ENCODE measurements around the gene DNAH2.

The DNAH2 gene

DNA sequence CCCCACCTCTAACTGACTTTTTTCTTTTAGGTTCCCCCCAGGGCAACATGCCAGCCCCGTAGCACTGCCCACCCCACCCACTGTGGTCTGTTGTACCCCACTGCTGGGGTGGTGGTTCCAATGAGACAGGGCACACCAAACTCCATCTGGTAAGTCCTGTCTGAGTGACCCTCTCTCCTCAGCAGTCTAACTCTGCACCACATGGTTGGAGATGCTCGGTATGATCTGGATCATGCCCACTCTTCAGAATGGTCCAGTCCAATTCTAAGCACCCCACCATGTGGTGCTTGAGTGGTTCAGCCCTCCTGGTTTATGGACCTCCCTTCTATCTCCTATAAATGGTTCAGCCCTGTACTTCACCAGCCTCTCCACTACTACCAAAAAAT lies 122.3 kb downstream of the DNAH2 start:
- DNase-seq (ENCODE audit: low read depth): no peak

DNA sequence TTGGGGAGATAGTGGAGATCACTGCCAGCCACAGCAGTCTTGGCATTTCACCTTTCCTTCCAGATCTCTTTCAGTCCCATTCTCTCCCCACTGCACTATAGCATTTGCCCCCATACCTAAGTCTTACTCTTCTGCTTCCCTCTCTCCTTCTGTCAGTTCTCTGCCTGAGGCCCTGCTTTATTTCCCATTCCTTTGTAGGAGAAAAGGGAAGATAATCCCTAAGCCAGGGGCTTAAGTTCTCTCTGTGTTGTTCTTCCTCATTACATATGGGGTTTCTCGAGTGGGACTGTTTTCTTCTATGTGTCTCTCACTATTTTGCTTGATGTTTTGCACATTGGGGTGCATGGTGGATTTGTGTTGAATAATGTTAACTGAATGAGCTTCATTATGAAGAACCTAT lies 122.9 kb downstream of the DNAH2 start:
- DNase-seq (ENCODE audit: low read depth): no peak

DNA sequence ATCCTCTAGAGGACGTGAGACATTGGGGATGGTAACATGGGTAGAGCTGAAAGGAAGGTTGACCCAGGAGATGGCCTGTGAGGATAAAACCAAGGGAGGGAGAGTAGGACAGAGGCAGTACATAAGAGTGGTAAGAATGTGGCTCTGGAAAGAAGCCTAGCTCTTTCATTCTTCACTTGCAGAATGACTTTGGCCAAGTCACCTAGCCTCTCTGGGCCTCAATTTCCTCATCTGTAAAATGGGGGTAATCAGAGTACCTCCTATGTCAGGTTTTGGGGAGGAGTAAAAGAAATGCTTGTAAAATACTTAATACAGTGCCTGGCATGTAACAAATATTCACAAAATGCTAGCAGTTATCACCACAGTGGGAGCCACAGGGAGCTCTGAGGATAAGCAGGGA lies 123.3 kb downstream of the DNAH2 start:
- DNase-seq (ENCODE audit: low read depth): no peak

DNA sequence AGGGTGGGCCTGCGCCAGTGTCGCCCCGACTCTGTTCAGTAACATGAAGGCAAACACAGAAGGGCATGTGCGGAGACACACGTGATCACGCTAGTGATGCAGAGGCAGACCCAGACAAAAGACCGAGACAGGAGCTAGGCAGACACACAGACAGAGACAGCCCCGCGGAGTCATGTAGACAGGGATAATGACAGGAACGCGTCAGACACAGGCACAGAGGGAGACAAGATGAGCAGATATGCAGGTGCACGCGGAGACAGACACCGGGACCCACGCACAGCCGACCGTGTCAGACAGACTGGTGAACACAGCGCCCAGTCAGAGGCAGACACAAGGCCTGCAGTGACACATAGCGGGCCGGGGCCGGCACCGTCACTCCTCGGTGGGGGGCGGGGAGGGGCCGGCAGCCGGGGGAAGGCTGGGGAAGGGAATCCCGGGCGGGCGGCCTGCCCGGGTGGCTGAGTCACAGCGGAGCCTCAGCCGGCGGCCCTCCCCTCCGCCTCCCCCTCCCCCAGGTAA lies 123.9 kb downstream of the DNAH2 start:
- peak; percentile 93 for DNase-seq (ENCODE audit: low read depth)

DNA sequence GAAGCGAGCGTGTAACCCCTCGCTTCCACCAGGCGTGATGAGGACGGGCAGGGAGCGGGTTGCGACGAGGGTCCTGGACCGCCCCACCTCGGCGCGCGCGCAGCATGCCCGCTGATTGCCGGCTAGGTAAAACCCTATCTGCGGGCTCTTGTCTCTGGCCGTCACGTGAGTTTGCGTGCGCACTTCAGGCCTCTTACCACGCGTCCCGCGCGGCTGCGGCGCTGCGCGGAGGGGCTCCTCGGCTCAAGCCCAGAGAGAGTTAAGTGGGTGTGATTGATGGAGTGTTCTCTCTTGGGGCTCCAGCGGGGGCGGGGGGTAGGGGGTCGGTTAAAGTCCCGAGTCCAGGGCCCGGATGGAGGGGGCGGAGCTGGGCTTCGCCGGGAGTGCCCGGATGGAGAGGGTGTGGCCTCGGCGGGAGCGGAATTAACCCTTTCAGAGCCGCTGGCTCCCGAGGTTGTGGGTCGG lies 124.4 kb downstream of the DNAH2 start:
- DNase-seq (ENCODE audit: low read depth): peak; percentile 81

DNA sequence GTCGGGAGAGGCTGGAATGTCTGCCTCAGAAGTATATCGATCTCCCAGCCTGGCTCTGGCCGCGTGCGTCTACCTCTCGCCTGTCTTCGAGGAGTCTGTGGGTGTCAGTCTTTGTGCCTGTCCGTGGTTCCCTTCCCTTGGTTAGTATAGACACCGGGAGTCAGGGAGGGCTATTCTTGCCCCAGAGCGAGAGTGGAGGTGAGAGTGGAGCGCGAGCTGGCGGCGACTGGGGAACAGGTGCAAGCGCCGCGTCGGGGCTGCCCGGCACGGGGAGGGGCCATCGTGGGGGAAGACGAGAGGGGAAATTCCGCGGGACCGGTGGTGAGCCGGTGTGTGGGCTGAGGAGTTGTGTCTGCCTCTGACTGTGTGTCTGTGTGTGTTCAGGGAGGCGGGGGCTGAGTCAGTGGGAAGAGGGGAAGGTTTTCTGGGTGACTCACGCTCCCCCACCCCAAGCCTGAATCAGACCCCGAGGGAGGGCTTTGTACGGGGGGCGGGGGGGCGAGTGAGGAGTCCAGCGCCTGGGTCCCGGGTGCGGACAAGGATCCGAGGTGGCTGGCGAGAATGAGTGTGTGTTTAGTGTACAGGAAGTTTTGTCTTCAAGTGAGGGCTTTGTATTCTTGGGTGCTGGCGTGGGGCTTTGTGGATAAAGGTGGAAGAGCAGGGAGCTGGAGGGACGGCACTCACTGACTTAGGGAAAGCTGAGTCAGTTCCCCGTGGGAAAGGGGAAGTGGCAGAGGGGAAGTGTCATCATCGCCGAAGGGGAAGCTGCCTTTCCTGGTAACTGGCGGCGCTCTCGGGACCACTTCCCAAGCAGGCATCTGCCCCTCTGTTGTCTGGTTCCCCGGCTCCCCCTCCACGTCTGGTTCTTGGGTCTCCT lies 125.1 kb downstream of the DNAH2 start:
- DNase-seq (ENCODE audit: low read depth): peak; percentile 99

DNA sequence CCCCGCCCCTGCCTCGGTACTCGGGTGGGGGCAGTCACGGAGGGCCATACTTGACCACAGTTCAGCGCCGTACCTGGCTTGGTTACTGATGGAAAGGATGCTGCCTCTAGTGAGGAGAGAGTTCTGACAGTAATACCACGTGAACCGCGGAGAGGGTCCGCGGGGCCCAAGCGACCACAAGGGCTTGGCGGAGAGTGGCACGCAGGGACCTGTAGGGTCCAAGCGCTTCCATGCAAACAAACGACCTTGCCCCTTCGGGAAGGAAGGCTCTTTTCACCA lies 125.7 kb downstream of the DNAH2 start:
- DNase-seq (ENCODE audit: low read depth): no peak

DNA sequence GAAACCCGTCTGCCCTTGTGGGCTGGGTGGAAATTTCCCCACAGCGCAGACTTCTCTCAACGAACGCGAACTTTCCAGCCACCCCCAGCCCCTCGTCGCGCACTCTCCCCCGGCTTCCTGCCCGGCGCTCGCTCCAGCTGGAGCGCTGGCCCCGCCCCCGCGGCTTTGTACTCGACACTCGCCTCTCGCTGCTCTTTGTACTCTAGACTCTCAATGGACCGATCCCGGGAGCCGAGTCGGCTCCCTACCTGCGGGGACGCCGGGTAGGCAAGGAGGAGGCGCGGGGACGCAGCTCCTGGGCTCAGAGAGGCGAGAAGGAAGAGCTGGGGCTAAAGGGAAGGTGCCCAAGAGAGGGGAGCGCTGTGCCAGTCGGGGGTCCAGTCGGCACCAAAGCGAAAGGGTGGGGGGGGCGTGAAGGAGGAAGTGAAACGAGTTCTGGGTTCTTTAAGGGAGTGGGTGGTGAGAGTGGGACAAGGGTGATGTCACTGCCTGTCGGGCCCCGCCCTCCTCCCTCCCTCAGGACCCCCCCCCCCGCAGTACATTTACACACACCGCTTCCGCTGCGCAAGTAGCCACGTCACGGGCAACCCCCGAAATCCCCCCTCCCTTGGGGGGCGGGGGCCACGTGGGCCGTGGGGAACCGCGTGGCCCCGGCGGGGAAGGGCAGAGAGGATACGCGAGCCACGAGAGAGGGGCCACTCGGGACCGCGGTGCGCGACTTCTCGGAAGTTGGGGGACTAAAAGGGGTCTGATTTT lies 126.2 kb downstream of the DNAH2 start:
- DNase-seq (ENCODE audit: low read depth): peak; percentile 90

DNA sequence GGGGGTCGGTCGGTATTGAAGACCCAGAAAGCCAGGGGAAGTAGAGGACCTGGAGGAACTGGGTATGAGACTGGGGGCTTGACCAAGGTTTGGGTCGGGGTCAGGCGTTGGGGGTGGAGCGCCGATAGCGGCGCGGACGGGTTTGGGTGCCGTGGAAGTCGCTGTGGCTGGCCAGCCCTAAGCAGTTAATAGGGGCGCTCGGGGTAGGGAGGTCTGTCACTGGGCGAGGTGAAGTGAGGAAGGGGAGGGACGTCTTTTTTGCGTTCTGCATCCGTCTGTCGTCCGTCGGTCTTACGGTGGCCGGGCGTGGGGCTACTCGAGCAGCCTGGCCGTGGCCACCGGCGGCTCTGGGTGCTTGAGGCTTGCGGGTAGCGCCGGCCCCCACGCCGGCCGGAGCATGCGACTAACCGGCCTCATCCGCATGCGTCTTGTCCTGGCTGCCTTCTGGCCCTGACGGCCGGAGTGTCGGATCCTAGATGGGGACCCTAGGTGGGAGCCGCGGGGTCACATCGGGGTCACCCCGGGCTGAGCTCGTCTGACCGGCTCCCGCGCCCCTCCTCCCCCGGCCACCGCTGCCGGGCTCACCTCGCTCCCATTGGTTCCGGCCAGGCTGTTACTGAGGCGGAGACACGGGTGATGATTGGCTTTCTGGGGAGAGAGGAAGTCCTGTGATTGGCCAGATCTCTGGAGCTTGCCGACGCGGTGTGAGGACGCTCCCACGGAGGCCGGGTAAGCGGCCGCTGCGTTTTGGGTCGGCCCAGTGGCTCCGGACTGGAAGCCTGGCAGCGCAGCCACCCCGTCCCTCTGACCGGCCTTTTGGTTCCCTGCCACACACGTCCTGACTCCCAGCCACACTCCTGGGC lies 127.0 kb downstream of the DNAH2 start:
- DNase-seq (ENCODE audit: low read depth): peak; percentile 77

DNA sequence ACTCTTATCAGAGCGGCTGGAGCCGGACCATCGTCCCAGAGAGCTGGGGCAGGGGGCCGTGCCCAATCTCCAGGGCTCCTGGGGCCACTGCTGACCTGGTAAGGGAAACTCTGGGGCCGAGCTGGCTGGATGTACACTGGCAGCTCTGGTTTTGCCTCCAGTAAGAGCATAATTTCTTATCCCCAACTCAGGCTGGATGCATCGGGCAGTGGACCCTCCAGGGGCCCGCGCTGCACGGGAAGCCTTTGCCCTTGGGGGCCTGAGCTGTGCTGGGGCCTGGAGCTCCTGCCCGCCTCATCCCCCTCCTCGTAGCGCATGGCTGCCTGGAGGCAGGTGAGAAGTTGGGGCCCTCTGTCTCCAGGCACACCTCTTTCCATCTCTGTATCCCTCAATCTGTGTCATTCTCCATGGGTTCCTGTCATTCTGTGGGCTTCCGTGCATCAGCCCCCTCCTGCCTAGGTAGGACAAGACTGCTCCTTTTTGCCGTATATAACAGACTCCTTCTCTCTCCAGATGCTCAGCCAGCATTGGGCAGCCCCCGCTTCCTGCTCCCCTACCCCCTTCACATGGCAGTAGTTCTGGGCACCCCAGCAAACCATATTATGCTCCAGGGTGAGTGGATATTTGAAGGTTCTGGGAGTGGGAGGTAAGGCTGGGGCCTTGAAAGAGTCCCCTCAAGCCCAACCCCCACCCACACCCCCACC lies 128.0 kb downstream of the DNAH2 start:
- no peak for DNase-seq (ENCODE audit: low read depth)

DNA sequence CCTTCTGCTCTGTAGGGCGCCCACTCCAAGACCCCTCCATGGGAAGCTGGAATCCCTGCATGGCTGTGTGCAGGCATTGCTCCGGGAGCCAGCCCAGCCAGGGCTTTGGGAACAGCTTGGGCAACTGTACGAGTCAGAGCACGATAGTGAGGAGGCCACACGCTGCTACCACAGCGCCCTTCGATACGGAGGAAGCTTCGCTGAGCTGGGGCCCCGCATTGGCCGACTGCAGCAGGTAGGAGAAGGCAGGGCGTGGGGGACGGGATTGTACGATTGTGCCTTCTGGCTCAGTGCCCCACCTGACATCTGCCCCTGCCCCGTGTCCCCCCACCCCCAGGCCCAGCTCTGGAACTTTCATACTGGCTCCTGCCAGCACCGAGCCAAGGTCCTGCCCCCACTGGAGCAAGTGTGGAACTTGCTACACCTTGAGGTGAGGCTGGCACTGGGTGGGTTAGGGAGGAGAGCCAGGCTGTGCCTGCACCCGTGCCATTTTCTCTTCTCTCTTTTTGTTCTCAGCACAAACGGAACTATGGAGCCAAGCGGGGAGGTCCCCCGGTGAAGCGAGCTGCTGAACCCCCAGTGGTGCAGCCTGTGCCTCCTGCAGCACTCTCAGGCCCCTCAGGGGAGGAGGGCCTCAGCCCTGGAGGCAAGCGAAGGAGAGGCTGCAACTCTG lies 128.7 kb downstream of the DNAH2 start:
- DNase-seq (ENCODE audit: low read depth): no peak

DNA sequence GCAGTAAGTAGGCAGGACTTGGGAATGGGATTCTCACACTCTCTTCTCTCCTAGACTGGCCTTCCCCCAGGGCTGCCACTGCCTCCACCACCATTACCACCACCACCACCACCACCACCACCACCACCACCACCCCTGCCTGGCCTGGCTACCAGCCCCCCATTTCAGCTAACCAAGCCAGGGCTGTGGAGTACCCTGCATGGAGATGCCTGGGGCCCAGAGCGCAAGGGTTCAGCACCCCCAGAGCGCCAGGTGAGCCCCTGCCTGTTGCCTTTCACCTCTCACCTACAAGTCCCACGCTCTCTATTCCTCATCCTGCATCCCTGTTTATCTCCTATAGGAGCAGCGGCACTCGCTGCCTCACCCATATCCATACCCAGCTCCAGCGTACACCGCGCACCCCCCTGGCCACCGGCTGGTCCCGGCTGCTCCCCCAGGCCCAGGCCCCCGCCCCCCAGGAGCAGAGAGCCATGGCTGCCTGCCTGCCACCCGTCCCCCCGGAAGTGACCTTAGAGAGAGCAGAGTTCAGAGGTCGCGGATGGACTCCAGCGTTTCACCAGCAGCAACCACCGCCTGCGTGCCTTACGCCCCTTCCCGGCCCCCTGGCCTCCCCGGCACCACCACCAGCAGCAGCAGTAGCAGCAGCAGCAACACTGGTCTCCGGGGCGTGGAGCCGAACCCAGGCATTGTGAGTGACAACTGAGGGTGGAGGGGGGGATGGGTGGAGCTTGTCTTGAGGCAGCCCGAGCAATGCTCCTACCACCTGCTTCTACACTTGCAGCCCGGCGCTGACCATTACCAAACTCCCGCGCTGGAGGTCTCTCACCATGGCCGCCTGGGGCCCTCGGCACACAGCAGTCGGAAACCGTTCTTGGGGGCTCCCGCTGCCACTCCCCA lies 129.5 kb downstream of the DNAH2 start:
- DNase-seq (ENCODE audit: low read depth): no peak

DNA sequence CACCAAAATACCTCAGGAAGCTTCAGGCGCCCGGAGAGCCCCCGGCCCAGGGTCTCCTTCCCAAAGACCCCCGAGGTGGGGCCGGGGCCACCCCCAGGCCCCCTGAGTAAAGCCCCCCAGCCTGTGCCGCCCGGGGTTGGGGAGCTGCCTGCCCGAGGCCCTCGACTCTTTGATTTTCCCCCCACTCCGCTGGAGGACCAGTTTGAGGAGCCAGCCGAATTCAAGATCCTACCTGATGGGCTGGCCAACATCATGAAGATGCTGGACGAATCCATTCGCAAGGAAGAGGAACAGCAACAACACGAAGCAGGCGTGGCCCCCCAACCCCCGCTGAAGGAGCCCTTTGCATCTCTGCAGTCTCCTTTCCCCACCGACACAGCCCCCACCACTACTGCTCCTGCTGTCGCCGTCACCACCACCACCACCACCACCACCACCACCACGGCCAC lies 130.6 kb downstream of the DNAH2 start:
- no peak for DNase-seq (ENCODE audit: low read depth)

DNA sequence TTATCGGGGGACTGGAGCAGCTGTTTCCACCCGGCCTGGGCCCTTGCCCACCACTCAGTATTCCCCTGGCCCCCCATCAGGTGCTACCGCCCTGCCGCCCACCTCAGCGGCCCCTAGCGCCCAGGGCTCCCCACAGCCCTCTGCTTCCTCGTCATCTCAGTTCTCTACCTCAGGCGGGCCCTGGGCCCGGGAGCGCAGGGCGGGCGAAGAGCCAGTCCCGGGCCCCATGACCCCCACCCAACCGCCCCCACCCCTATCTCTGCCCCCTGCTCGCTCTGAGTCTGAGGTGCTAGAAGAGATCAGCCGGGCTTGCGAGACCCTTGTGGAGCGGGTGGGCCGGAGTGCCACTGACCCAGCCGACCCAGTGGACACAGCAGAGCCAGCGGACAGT lies 131.2 kb downstream of the DNAH2 start:
- DNase-seq (ENCODE audit: low read depth): no peak

DNA sequence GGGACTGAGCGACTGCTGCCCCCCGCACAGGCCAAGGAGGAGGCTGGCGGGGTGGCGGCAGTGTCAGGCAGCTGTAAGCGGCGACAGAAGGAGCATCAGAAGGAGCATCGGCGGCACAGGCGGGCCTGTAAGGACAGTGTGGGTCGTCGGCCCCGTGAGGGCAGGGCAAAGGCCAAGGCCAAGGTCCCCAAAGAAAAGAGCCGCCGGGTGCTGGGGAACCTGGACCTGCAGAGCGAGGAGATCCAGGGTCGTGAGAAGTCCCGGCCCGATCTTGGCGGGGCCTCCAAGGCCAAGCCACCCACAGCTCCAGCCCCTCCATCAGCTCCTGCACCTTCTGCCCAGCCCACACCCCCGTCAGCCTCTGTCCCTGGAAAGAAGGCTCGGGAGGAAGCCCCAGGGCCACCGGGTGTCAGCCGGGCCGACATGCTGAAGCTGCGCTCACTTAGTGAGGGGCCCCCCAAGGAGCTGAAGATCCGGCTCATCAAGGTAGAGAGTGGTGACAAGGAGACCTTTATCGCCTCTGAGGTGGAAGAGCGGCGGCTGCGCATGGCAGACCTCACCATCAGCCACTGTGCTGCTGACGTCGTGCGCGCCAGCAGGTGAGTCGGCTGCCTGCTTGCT lies 131.7 kb downstream of the DNAH2 start:
- no peak for DNase-seq (ENCODE audit: low read depth)

DNA sequence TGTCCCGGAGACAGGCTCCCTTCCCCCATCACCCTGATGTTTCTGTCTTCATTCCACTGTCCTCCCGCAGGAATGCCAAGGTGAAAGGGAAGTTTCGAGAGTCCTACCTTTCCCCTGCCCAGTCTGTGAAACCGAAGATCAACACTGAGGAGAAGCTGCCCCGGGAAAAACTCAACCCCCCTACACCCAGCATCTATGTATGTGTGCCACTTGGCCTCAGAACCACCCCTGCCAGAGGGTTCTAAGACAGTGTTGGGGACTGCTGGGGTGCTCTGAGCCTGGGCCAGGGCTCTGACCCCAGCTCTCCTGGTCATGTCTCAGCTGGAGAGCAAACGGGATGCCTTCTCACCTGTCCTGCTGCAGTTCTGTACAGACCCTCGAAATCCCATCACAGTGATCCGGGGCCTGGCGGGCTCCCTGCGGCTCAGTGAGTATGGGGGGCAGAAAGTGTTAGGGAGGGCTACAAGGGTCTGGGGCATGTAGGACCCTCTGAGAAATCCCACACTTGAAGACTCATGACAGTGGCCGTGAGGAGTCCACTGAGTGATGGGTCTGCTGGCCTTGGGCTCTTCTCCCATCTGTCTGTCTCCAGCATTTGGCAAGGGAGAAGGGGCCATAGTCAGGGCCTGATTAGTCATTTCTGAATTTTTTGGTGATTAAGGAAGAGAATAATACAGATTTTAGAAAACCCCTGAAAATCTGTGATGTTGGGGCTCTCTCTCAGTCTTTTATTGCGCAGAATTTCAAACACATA lies 132.4 kb downstream of the DNAH2 start:
- DNase-seq (ENCODE audit: low read depth): no peak

DNA sequence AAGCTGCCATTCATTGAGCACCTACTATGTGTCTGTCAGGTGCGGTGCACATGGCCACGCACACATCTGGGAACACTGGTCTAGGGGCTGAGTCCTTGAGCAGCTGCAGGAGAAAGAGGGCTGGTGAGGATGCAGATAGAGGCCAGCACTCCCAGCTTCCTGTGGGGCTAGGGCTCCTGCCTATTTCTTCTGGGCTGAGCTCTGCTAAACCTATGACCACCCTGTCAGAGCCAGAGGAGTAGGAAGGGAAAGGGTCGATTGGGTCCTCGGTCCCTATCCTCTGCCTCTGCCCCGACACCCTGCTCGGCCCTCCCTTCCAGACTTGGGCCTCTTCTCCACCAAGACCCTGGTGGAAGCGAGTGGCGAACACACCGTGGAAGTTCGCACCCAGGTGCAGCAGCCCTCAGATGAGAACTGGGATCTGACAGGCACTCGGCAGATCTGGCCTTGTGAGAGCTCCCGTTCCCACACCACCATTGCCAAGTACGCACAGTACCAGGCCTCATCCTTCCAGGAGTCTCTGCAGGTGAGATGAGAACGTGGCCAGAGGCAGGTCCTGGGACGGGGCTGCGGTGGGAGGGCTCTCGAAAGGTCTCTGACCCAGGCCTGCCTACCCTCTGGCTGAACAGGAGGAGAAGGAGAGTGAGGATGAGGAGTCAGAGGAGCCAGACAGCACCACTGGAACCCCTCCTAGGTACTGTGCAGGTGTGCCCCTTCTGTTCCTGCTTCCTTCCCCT lies 133.3 kb downstream of the DNAH2 start:
- DNase-seq (ENCODE audit: low read depth): no peak

Measured in activated T-helper 9 cell treated with anti-CD3 and anti-CD28 coated beads, Interleukin-2, amount 50 U/mL, for 16 hours (primary cell).